ENCODE data around the gene CDH23.

Gene CDH23

DNA sequence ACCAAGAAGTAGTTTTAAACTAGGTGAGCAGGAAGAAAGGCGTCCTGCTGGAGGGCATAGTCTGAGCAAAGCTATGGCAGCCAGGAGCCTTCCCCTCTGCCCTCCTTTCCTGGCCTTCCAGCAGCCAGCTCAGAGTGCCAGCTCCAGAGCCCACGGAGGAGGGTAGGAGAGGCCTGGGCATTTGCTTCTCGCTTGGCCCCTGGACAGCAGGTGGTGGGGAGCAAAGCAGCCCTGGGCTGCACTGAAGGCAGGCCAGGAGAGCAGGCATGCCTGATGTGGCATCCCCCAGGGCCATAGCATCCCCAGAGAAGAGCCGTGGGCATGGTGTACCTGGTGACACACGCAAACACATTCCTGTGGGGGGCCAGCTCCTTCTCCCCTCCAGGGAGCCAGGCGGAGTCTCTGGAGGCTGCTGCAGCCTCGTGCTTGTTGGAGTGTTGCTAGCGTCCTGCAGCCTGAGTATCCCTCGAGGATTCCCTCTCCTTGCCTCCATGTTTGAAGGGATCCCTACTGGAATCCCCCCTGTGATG, 43.9 kb downstream of the CDH23 start:
- no peak for DNase-seq (ENCODE audit: low read depth)

- DNase-seq (ENCODE audit: low read depth): no peak
Measured at GRCh38 chr10:71442000-71442399, 45.3 kb downstream of the CDH23 start.

DNA sequence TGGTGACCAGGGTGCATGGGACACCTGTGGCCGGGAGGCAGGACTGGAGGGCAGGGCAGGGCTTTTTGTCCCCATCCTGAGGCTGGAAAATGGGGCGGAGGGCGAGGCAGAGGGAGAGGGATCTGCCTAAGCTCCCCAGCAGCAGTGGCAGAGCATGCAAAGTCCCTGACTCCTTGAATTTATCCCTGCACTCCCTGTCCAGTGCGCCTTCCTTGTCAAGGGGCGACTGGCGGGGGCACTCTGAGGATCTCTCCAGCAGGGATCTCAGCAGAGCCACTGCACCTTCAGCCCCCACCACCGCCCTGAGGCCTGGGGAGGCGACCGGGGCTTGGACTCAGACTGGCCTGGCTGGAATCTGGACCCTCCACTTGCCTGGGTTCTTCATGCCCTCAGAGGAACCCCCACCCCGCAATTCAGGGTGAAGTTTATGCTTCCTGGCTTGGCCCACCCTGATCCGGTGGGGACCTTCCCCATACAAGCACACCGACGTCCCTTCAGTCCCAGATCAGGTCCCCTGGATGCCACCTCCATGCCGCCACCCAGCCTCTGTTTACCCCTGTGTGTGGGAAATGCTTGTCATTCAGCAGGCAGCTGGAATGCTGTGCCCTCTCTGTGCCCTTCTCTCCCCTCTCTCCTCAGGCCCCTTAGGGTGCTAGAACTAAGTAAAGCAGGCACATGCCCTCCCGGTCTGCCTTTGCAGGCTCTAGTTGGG, 46.3 kb downstream of the CDH23 start:
- DNase-seq (ENCODE audit: low read depth): no peak

- no peak for DNase-seq (ENCODE audit: low read depth)
Measured at GRCh38 chr10:71443676-71444075, 47.0 kb downstream of the CDH23 start.

- no peak for DNase-seq (ENCODE audit: low read depth)
Measured at GRCh38 chr10:71444284-71445054, 47.7 kb downstream of the CDH23 start.

DNA sequence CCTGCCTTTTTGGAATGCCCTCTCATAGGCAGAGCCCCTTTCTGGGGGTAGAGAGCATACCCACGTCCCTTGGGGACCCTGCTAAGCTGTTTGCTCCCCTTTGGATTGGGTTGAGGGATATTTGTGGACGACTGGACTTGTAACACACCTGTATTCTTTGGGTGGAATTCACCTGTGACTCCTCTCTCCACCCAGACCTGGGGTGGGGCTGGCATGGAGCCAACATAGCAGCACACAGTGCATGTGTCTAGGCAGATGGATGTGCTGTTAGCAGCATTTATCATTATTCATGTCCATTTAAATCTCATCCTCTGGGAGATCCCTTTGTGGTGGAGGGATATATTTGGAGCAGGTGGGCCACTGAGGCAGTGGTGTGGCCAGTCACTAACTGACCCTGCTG, 51.0 kb downstream of the CDH23 start:
- DNase-seq (ENCODE audit: low read depth): no peak

DNA sequence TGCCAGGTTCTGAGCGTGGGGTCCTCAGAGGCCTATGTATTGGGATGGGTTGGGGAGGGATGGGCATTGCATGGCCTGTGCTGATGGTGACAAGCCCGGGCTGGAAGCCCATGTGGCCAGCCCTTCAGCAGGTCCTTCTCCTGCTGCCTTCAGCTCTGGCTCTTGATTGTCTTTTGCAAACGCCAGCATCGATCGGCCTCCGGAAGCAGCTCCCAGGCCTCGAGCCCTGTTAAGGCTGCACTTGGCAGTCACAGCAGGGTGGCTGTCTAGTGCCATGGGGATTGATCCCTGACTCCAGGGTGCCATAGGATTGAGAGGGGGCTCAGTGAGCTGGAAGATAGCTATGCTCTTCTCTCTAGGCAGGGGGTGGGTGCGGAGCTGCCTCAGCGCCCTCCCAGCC, 51.4 kb downstream of the CDH23 start:
- no peak for DNase-seq (ENCODE audit: low read depth)

DNA sequence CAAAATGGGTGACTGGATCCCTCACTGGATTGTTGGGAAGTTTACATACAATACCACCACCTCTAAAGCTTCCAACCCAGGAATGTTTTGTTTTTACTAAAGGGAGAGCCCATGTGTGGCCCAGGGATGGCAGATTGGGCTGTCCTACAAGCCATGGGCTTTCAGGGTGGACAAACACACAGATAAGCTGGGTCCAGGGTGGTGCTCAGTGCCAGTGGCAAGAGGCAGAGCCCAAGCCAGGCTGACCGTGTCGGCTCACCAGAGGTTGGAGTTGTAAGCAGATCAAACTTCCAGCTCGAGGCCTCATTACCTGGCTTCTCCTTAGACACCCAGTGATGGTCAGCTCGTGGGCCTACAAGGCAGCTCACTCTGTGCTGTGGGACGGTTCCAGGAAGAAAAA, 52.3 kb downstream of the CDH23 start:
- DNase-seq (ENCODE audit: low read depth): no peak

DNA sequence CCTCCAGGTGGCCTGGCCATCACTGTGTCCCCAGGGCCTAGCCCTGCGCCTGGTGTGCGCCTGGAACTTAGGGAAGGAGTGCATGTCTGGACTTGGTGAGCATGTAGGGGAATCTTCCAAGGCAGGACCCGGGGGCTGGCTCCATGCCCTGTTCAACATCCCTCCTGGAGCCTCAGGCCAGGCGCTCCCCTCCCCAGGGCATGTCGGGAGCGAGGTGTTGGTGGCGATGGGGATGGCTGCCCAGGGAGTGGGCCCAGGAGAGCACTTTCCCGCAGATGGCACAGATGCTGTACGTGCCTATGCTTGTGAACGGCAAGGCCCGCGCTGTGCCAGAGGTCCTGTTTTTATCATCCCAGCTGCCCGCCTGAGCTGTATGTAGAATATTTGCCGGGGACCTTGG, 55.0 kb downstream of the CDH23 start:
- DNase-seq (ENCODE audit: low read depth): no peak

GRCh38 chr10:71453186-71453585, 56.5 kb downstream of the CDH23 start:
- no peak for DNase-seq (ENCODE audit: low read depth)

DNA sequence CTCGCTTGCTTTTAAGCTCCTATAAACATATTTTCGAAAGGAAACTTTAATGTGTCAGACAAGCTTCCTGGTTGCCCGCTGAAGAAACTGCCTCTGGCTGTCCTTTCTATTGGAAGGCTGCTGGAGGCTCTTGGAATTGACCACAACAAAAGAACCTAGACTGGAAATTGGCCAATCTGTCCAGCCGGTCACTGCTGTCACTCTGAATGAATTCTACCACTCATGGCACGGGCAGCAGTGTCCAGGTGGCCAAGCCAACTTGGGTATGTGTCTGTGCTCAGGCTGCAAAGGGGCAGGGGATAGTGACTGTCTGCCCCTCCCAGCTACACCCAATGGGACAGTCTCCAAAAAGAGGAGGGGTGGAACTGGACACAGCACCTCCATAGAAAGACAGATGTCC, 57.6 kb downstream of the CDH23 start:
- no peak for DNase-seq (ENCODE audit: low read depth)

DNA sequence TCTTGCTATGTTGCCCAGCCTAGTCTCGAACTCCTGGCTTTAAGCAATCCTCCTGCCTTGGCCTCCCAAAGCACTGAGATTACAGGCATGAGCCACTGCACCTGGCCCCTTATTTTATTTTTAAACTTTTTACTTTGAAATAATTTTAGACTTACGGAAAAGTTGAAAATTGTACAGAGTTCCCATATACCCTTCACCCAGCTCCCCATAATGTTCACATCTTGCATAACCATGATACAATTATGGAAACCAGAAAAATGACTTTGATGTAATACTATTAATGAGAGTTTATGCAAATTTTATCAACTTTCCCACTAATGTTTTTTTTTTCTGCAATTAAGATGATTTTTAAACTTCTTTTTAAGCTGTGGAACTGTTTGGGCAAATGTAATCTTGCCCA, 58.3 kb downstream of the CDH23 start:
- no peak for DNase-seq (ENCODE audit: low read depth)

DNA sequence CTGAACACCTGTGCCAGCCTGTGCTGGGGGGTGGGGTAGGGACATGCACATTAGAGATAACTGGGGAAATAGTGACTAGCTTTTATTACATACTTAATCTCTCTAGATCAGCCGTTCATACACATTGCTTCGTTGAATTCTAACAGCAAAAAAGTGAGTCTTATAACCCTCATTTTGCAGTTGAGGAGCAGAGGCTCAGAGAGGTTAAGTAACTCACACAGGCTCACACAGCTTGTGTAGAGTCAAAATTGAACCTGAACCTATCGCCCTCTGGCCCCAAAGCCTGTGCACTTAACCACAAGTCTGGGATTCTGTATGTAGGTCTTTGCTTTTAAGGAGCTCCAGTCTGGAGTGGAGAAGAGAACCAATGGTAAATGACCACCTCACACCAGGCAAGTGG, 59.9 kb downstream of the CDH23 start:
- DNase-seq (ENCODE audit: low read depth): no peak

GRCh38 chr10:71457908-71458307, 61.2 kb downstream of the CDH23 start:
- no peak for DNase-seq (ENCODE audit: low read depth)

DNA sequence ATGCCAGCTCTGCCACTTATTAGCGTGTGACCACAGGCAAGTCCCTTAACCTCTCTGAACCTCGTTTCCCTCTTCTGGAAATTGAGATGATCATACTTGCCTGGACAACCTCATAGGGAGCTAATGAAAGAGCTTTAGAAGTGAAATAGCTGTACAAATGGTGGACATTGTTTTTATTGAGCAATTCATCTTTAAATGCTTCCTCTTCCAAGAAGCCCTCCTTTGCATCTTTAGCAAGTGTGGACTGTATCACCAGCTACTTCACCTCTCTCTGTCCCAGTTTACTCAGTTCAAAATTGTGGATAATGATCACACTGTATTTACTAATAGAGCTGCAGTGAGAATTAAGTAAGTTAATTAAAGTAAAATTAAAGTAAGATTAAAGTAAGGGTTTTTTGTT, 61.7 kb downstream of the CDH23 start:
- no peak for DNase-seq (ENCODE audit: low read depth)

DNA sequence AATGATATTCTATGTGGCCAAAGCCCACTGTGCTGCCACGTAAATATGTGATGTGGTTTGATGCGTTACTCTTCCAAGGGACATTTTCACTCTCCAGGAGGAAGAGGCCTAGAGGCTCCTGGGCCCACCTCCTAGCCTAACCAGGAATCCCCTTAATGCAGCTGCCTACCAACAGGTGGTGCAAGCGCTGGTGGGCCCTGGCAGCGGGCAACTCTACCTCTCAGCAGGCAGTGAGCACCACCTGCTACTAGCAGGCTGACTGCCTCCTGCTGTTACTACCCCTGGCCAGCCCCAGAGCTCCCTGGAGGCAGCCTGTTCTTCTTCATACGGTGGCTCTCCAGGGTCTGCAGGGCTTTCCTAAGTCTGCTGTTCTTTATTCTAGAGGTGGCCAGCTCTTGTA, 62.8 kb downstream of the CDH23 start:
- no peak for DNase-seq (ENCODE audit: low read depth)

DNA sequence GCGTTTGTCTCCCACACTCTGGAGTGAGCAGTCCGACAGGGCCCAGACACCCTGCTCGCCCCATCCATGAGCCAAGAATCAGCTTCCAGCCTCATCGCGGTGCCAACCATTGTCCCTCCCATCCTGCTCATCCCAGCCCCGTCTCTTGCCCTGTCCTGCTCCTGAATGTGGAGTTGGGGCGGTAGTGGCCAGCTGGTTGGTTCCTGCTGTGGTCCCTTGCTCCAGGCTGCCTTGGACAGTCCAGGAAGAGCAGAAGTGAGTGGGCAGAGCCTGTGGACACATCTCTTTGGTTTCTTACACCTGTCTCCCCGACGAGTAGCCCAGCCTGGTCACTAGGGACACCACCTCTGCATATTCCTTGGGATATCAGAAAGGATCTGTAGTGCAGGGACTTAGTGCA, 63.9 kb downstream of the CDH23 start:
- DNase-seq (ENCODE audit: low read depth): no peak

DNA sequence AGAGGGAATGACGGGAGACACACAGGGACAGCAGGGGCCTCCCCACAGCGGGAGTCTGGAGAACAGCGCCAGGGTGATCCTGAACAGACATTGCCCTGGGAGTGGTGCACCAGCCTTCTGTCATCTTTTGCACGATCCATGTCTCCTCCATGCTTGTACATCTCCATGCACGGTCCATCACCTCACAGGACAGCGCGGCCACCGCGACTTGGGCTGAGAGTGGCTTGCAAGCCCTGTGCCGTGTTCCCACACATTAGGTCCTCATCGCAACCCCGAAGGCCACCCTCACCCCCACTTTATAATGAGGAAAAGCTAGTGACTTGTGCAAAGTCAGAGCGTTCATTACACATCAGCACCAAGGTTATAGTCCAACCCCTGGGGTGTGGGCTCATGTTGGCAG, 64.7 kb downstream of the CDH23 start:
- no peak for DNase-seq (ENCODE audit: low read depth)

- DNase-seq (ENCODE audit: low read depth): no peak
Measured at GRCh38 chr10:71462062-71462935, 65.6 kb downstream of the CDH23 start.

- no peak for DNase-seq (ENCODE audit: low read depth)
Measured at GRCh38 chr10:71463111-71463510, 66.4 kb downstream of the CDH23 start.

- DNase-seq (ENCODE audit: low read depth): no peak
Measured at GRCh38 chr10:71465551-71466252, 69.0 kb downstream of the CDH23 start.

DNA sequence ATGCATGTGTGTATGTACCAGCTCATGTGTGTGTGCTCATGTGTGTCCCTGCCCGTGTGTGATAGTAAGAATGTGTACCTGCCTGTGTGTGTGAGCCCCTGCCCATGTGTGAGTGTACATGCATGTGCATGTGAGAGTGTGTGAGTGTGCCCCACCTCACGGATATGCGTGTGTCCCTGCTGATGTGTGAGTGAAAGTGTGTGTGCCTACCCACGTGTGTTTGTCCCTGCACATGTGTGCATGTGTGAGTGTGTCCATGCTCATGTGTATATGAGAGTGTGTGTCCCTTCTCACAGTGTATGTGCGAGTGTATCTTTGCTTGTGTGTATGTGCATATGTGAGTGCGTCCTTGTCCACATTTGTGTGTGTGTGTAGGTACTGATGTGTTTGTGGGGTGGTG, 69.6 kb downstream of the CDH23 start:
- DNase-seq (ENCODE audit: low read depth): no peak

All from stimulated activated CD8-positive, alpha-beta memory T cell treated with anti-CD3 and anti-CD28 coated beads, Interleukin-12 subunit alpha, Interleukin-12 subunit beta, amount 100 ng/mL, for 4 hours (primary cell).